ENCODE results near the gene SCRG1.

DNA sequence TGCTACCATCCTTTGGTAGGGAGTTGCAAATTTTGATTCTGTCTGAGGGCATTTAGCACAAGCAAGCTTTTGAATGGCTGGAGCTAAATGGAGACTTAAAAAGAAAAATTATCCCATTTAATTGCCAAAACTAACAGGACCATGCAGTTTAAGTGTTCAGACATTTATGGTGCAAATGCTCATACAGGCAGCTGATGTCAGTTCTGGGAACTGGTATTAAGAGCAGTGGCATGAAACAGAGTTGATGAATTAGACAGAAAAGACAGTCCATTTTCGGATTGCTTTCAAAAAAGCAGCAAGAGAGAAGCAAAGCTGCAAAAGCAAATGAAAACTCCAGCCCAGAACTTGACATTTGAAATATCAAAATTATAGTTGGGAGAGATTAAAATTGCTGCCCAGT is 1.3 kb downstream of the SCRG1 start:
- TF ChIP-seq, protein P1, sequence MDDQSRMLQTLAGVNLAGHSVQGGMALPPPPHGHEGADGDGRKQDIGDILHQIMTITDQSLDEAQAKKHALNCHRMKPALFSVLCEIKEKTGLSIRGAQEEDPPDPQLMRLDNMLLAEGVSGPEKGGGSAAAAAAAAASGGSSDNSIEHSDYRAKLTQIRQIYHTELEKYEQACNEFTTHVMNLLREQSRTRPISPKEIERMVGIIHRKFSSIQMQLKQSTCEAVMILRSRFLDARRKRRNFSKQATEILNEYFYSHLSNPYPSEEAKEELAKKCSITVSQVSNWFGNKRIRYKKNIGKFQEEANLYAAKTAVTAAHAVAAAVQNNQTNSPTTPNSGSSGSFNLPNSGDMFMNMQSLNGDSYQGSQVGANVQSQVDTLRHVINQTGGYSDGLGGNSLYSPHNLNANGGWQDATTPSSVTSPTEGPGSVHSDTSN (CRISPR knock-in tag; IDR thresholded peaks at IDR 0.05), result no peak
- TF ChIP-seq ZNF514 (tag by site-specific recombination; IDR thresholded peaks at IDR 0.05) (no peak), ZBTB17 (tag by site-specific recombination; IDR thresholded peaks at IDR 0.05) (no peak), SP2 (tag by site-specific recombination; IDR thresholded peaks at IDR 0.05) (no peak), ZNF157 (tag by site-specific recombination; IDR thresholded peaks at IDR 0.05) (no peak)
- TF ChIP-seq, protein P2, sequence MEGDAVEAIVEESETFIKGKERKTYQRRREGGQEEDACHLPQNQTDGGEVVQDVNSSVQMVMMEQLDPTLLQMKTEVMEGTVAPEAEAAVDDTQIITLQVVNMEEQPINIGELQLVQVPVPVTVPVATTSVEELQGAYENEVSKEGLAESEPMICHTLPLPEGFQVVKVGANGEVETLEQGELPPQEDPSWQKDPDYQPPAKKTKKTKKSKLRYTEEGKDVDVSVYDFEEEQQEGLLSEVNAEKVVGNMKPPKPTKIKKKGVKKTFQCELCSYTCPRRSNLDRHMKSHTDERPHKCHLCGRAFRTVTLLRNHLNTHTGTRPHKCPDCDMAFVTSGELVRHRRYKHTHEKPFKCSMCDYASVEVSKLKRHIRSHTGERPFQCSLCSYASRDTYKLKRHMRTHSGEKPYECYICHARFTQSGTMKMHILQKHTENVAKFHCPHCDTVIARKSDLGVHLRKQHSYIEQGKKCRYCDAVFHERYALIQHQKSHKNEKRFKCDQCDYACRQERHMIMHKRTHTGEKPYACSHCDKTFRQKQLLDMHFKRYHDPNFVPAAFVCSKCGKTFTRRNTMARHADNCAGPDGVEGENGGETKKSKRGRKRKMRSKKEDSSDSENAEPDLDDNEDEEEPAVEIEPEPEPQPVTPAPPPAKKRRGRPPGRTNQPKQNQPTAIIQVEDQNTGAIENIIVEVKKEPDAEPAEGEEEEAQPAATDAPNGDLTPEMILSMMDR (tag by site-specific recombination; IDR thresholded peaks at IDR 0.05), result no peak
- TF ChIP-seq, protein P3, sequence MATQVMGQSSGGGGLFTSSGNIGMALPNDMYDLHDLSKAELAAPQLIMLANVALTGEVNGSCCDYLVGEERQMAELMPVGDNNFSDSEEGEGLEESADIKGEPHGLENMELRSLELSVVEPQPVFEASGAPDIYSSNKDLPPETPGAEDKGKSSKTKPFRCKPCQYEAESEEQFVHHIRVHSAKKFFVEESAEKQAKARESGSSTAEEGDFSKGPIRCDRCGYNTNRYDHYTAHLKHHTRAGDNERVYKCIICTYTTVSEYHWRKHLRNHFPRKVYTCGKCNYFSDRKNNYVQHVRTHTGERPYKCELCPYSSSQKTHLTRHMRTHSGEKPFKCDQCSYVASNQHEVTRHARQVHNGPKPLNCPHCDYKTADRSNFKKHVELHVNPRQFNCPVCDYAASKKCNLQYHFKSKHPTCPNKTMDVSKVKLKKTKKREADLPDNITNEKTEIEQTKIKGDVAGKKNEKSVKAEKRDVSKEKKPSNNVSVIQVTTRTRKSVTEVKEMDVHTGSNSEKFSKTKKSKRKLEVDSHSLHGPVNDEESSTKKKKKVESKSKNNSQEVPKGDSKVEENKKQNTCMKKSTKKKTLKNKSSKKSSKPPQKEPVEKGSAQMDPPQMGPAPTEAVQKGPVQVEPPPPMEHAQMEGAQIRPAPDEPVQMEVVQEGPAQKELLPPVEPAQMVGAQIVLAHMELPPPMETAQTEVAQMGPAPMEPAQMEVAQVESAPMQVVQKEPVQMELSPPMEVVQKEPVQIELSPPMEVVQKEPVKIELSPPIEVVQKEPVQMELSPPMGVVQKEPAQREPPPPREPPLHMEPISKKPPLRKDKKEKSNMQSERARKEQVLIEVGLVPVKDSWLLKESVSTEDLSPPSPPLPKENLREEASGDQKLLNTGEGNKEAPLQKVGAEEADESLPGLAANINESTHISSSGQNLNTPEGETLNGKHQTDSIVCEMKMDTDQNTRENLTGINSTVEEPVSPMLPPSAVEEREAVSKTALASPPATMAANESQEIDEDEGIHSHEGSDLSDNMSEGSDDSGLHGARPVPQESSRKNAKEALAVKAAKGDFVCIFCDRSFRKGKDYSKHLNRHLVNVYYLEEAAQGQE (tag by site-specific recombination; IDR thresholded peaks at IDR 0.05), result no peak

All from HEK293 (cell line).